ENCODE measurements around the gene RXRG. TPM values are rescaled to one million over a fixed set of nuclear protein-coding genes. Genes with fewer than 3 reads are reported as not detected.
A peak's percentile ranks its signal among the peaks of the same experiment; 100 is the strongest.

The RXRG gene
- total RNA-seq, 1 experiment from 2014 or later: not detected

GRCh38 chr1:165409657-165410358 is 35.1 kb downstream of the RXRG start:
- no peak for DNase-seq (ENCODE audit: low read depth)

GRCh38 chr1:165408518-165408917 is 36.4 kb downstream of the RXRG start:
- peak; percentile 68 for DNase-seq (ENCODE audit: low read depth)

GRCh38 chr1:165407398-165407797 is 37.5 kb downstream of the RXRG start:
- DNase-seq (ENCODE audit: low read depth): no peak

GRCh38 chr1:165403835-165404482 is 41.0 kb downstream of the RXRG start:
- DNase-seq (ENCODE audit: low read depth): peak; percentile 10

GRCh38 chr1:165402517-165403111 is 42.3 kb downstream of the RXRG start:
- no peak for DNase-seq (ENCODE audit: low read depth)

GRCh38 chr1:165397944-165398343 is 47.0 kb downstream of the RXRG start:
- peak; percentile 64 for DNase-seq (ENCODE audit: low read depth)

- DNase-seq (ENCODE audit: low read depth): no peak
Measured at GRCh38 chr1:165395901-165396300, 49.0 kb downstream of the RXRG start.

- no peak for DNase-seq (ENCODE audit: low read depth)
Measured at GRCh38 chr1:165395478-165395877, 49.4 kb downstream of the RXRG start.

GRCh38 chr1:165392634-165393571 is 52.0 kb downstream of the RXRG start:
- peak; percentile 89 for DNase-seq (ENCODE audit: low read depth)

GRCh38 chr1:165389609-165390008 is 55.3 kb downstream of the RXRG start:
- no peak for DNase-seq (ENCODE audit: low read depth)

- no peak for DNase-seq (ENCODE audit: low read depth)
Measured at GRCh38 chr1:165387961-165388360, 57.0 kb downstream of the RXRG start.

GRCh38 chr1:165387505-165387904 is 57.4 kb downstream of the RXRG start:
- no peak for DNase-seq (ENCODE audit: low read depth)

GRCh38 chr1:165383599-165384405 is 61.1 kb downstream of the RXRG start:
- DNase-seq (ENCODE audit: low read depth): no peak

GRCh38 chr1:165383067-165383466 is 61.9 kb downstream of the RXRG start:
- DNase-seq (ENCODE audit: low read depth): peak; percentile 11

- no peak for DNase-seq (ENCODE audit: low read depth)
Measured at GRCh38 chr1:165381745-165382505, 63.0 kb downstream of the RXRG start.

GRCh38 chr1:165376811-165377311 is 68.1 kb downstream of the RXRG start:
- DNase-seq (ENCODE audit: low read depth): no peak

- DNase-seq (ENCODE audit: low read depth): peak; percentile 40
Measured at GRCh38 chr1:165376041-165376810, 68.7 kb downstream of the RXRG start.

GRCh38 chr1:165375623-165376022 is 69.3 kb downstream of the RXRG start:
- no peak for DNase-seq (ENCODE audit: low read depth)
